CD14-positive monocyte (primary cell): ENCODE measurements around the gene CDY2A. TPM values are rescaled to one million over a fixed set of nuclear protein-coding genes. Genes with fewer than 3 reads are reported as not detected.
"Not testable (repeated sequence)": the region's sequence is repeated elsewhere in the genome, so short reads cannot be mapped to it uniquely, and the experiment has no call there.

ENCODE experiments used
- DNase-seq, 3 donors: peaks; one replicate each; pipeline ENCODE4 v3.0.0-alpha.2; 2011 to 2022
- H2AFZ ChIP-seq: 2 replicates; pipeline ENCODE4 v1.6.0; 2012; ENCODE audit warnings: mild to moderate bottlenecking, low read depth, low read length, inconsistent platforms; ENCODE audit not compliant: insufficient read depth, poor library complexity, severe bottlenecking
- H3K27ac ChIP-seq, 2 donors: 1 replicate in 1 of 2; 2 replicates in 1 of 2; pipeline ENCODE4 v1.5.1; 2012 to 2013; ENCODE audit warnings: low read length in 2 of 2, control low read depth in 1 of 2, inconsistent platforms in 1 of 2, low read depth in 1 of 2, mild to moderate bottlenecking in 1 of 2
- H3K27me3 ChIP-seq, 2 donors: one replicate each; pipeline versions ENCODE4 v1.6.0 to v1.6.1; 2011 to 2013; ENCODE audit warnings: low read length in 2 of 2; ENCODE audit not compliant: control insufficient read depth in 2 of 2, insufficient read depth in 2 of 2
- H3K36me3 ChIP-seq, 2 donors: replicated peaks in 1 of 2; 1 replicate in 1 of 2; 2 replicates in 1 of 2; pipeline versions ENCODE4 v1.5.1 to v1.6.1; 2012 to 2013; ENCODE audit warnings: low read length in 2 of 2, control low read depth in 1 of 2, inconsistent platforms in 1 of 2, mild to moderate bottlenecking in 1 of 2; ENCODE audit not compliant: insufficient read depth in 2 of 2, control insufficient read depth in 1 of 2
- H3K4me1 ChIP-seq, 2 donors: 1 replicate in 1 of 2; 2 replicates in 1 of 2; pipeline versions ENCODE4 v1.5.1 to v1.6.1; 2012 to 2013; ENCODE audit warnings: low read length in 2 of 2, control low read depth in 1 of 2, inconsistent platforms in 1 of 2, mild to moderate bottlenecking in 1 of 2, moderate library complexity in 1 of 2; ENCODE audit not compliant: insufficient read depth in 2 of 2, control insufficient read depth in 1 of 2
- H3K4me2 ChIP-seq: replicated peaks from 2 replicates; pipeline ENCODE3; 2012; ENCODE audit warnings: low read length, moderate library complexity, mild to moderate bottlenecking; ENCODE audit not compliant: poor library complexity, severe bottlenecking; ENCODE audit errors: extremely low read depth
- H3K4me3 ChIP-seq, 3 experiments: fragments of 200-600 bp in 1 of 3; sonication (generic) in 1 of 3; replicated peaks in 1 of 3; 1 replicate in 2 of 3; 2 replicates in 1 of 3; pipeline ENCODE4 v1.5.1; 2011 to 2013; ENCODE audit warnings: low read length in 3 of 3, mild to moderate bottlenecking in 3 of 3, control low read depth in 2 of 3, low read depth in 2 of 3, inconsistent platforms in 1 of 3, moderate library complexity in 1 of 3
- H3K79me2 ChIP-seq: 2 replicates; pipeline ENCODE4 v1.6.0; 2012; ENCODE audit warnings: mild to moderate bottlenecking, control low read depth, inconsistent platforms, low read length, moderate library complexity; ENCODE audit not compliant: insufficient read depth
- H3K9ac ChIP-seq: 2 replicates; pipeline ENCODE4 v1.6.0; 2017; ENCODE audit warnings: low read length, mild to moderate bottlenecking; ENCODE audit not compliant: insufficient read depth, poor library complexity, severe bottlenecking
- H3K9me3 ChIP-seq, 2 donors: replicated peaks in 1 of 2; 1 replicate in 1 of 2; 2 replicates in 1 of 2; pipeline versions ENCODE4 v1.5.1 to v1.6.1; 2012 to 2013; ENCODE audit warnings: low read length in 2 of 2, control low read depth in 1 of 2; ENCODE audit not compliant: control insufficient read depth in 1 of 2, insufficient read depth in 1 of 2
- H4K20me1 ChIP-seq: 2 replicates; pipeline ENCODE4 v1.6.0; 2012; ENCODE audit warnings: mild to moderate bottlenecking, low read length, control low read depth, moderate library complexity; ENCODE audit not compliant: insufficient read depth
- H3K27ac Mint-ChIP-seq, 7 donors: one replicate each; pipeline ENCODE4 v1.8.0; 2020; ENCODE audit warnings: mild to moderate bottlenecking in 7 of 7, mixed read lengths in 7 of 7, moderate library complexity in 6 of 7, inconsistent platforms in 2 of 7
- H3K27me3 Mint-ChIP-seq, 3 donors: one replicate each; pipeline ENCODE4 v1.8.0; 2021 to 2022; ENCODE audit warnings: low read depth in 3 of 3, mild to moderate bottlenecking in 3 of 3, mixed read lengths in 3 of 3, moderate library complexity in 3 of 3, inconsistent platforms in 1 of 3
- H3K36me3 Mint-ChIP-seq, 2 donors: one replicate each; pipeline ENCODE4 v1.8.0; 2020; ENCODE audit warnings: mixed read lengths in 2 of 2, inconsistent platforms in 1 of 2, mild to moderate bottlenecking in 1 of 2
- H3K4me1 Mint-ChIP-seq: one replicate; pipeline ENCODE4 v1.8.0; 2020; ENCODE audit warnings: mild to moderate bottlenecking, mixed read lengths
- H3K4me3 Mint-ChIP-seq, 2 donors: one replicate each; pipeline ENCODE4 v1.8.0; 2020; ENCODE audit warnings: mild to moderate bottlenecking in 2 of 2, mixed read lengths in 2 of 2, moderate library complexity in 1 of 2
- H3K9me3 Mint-ChIP-seq, 7 donors: one replicate each; pipeline ENCODE4 v1.8.0; 2020 to 2022; ENCODE audit warnings: mixed read lengths in 7 of 7, mild to moderate bottlenecking in 6 of 7, moderate library complexity in 6 of 7, inconsistent platforms in 2 of 7
- WGBS: methylation state at CpG from one replicate; pipeline ENCODE4 v1.1.5; 2013; ENCODE audit warnings: missing lambda C conversion rate; ENCODE audit not compliant: insufficient coverage; 5-methylcytosine and 5-hydroxymethylcytosine counted together
- intact Hi-C, 2 donors: fragments of 100-400 bp; cut with micrococcal nuclease; formaldehyde crosslinking; loops; one replicate each; pipeline versions ENCODE4 v1.15.0 to v1.15.1; 2023
- polyA plus RNA-seq, 3 donors: library from polyadenylated mRNA; depleted of rRNA in 1 of 3; unstranded in 2 of 3; stranded (reverse) in 1 of 3; fragments of 300-500 nt in 2 of 3; fragments of >200 nt in 1 of 3; fragmentation: Illumina TruSeq in 2 of 3; gene quantifications; 1 replicate in 2 of 3; 2 replicates in 1 of 3; pipeline ENCODE4 v1.2.3, GENCODE V29; 2012 to 2021

CDY2A gene
- polyA plus RNA-seq, 3 donors = not detected

- DNase-seq, H3K27ac ChIP-seq, H3K4me2 ChIP-seq, H3K27me3 ChIP-seq, H3K27ac Mint-ChIP-seq, intact Hi-C loops, H2AFZ ChIP-seq, H3K36me3 Mint-ChIP-seq, H3K4me1 ChIP-seq, H3K9me3 Mint-ChIP-seq, H3K9me3 ChIP-seq, H3K27me3 Mint-ChIP-seq, H3K4me3 ChIP-seq, H3K9ac ChIP-seq, H3K4me3 Mint-ChIP-seq, H4K20me1 ChIP-seq, H3K36me3 ChIP-seq, H3K79me2 ChIP-seq, H3K4me1 Mint-ChIP-seq: not testable (repeated sequence)
- no CpG with 5 or more reads among the region's 1 CpG for WGBS
These were observed 3.3 kb downstream of the CDY2A start for GRCh38 chrY:18028845-18029244.

GRCh38 chrY:18030178-18030577, 4.6 kb downstream of the CDY2A start:
- DNase-seq, H3K27me3 Mint-ChIP-seq, H4K20me1 ChIP-seq, H3K27ac ChIP-seq, H3K4me2 ChIP-seq, H3K36me3 ChIP-seq, H3K9me3 Mint-ChIP-seq, H3K27ac Mint-ChIP-seq, H3K4me3 Mint-ChIP-seq, intact Hi-C loops, H3K4me1 ChIP-seq, H3K79me2 ChIP-seq, H3K4me3 ChIP-seq, H3K9ac ChIP-seq, H3K36me3 Mint-ChIP-seq, H3K27me3 ChIP-seq, H3K9me3 ChIP-seq, H2AFZ ChIP-seq, H3K4me1 Mint-ChIP-seq: not testable (repeated sequence)
- no CpG with 5 or more reads among the region's 3 CpGs for WGBS

GRCh38 chrY:18034100-18034814, 8.7 kb downstream of the CDY2A start:
- H3K4me3 Mint-ChIP-seq, H2AFZ ChIP-seq, H3K27ac Mint-ChIP-seq, H3K27me3 ChIP-seq, DNase-seq, H3K27me3 Mint-ChIP-seq, H3K4me1 ChIP-seq, H3K4me3 ChIP-seq, H3K9me3 Mint-ChIP-seq, H3K4me1 Mint-ChIP-seq, H3K9ac ChIP-seq, H4K20me1 ChIP-seq, H3K4me2 ChIP-seq, H3K9me3 ChIP-seq, H3K79me2 ChIP-seq, H3K36me3 ChIP-seq, intact Hi-C loops, H3K27ac ChIP-seq, H3K36me3 Mint-ChIP-seq: not testable (repeated sequence)
- WGBS = no CpG with 5 or more reads among the region's 3 CpGs

- H3K9ac ChIP-seq, DNase-seq, H3K9me3 ChIP-seq, H4K20me1 ChIP-seq, H3K36me3 ChIP-seq, H3K27ac ChIP-seq, H3K27ac Mint-ChIP-seq, H3K4me2 ChIP-seq, H3K4me3 Mint-ChIP-seq, H3K27me3 Mint-ChIP-seq, H3K79me2 ChIP-seq, H3K4me3 ChIP-seq, H3K4me1 Mint-ChIP-seq, H2AFZ ChIP-seq, H3K4me1 ChIP-seq, intact Hi-C loops, H3K9me3 Mint-ChIP-seq, H3K27me3 ChIP-seq, H3K36me3 Mint-ChIP-seq: not testable (repeated sequence)
- WGBS = no CpG with 5 or more reads among the region's 3 CpGs
These were observed 9.3 kb downstream of the CDY2A start for GRCh38 chrY:18034864-18035263.
